GM23248 (cell line): ENCODE data around the gene MT1G. TPM values are rescaled to one million over a fixed set of nuclear protein-coding genes. Genes with fewer than 3 reads are reported as not detected.

Experiments used
- DNase-seq: peaks from one replicate; pipeline ENCODE4 v3.0.0-alpha.2; 2015
- H2AFZ ChIP-seq: fragments of 200-600 bp; sonication (generic); 2 replicates; pipeline ENCODE4 v1.6.1; 2016; ENCODE audit warnings: antibody characterized with exemption
- H3F3A ChIP-seq: fragments of 200-600 bp; sonication (generic); 2 replicates; pipeline ENCODE4 v1.6.1; 2016; ENCODE audit warnings: mild to moderate bottlenecking, antibody characterized with exemption, mixed run types; ENCODE audit not compliant: insufficient read depth
- H3K27ac ChIP-seq: fragments of 200-600 bp; sonication (generic); 2 replicates; pipeline ENCODE4 v1.5.1; 2016; ENCODE audit warnings: mild to moderate bottlenecking
- H3K27me3 ChIP-seq: fragments of 200-600 bp; sonication (generic); replicated peaks from 2 replicates; pipeline ENCODE4 v1.6.1; 2016; ENCODE audit warnings: mild to moderate bottlenecking; ENCODE audit not compliant: insufficient read depth
- H3K36me3 ChIP-seq: fragments of 200-600 bp; sonication (generic); 2 replicates; pipeline ENCODE4 v1.6.1; 2016; ENCODE audit warnings: low read depth, mild to moderate bottlenecking
- H3K4me1 ChIP-seq: fragments of 200-600 bp; sonication (generic); 2 replicates; pipeline ENCODE4 v1.6.1; 2016; ENCODE audit warnings: mild to moderate bottlenecking; ENCODE audit not compliant: insufficient read depth
- H3K4me2 ChIP-seq: fragments of 200-600 bp; sonication (generic); one replicate; pipeline ENCODE4 v1.6.1; 2016; ENCODE audit warnings: mild to moderate bottlenecking; ENCODE audit not compliant: unreplicated experiment
- H3K4me3 ChIP-seq: fragments of 200-600 bp; sonication (generic); 2 replicates; pipeline ENCODE4 v1.5.1; 2016; ENCODE audit warnings: mild to moderate bottlenecking
- H3K79me2 ChIP-seq: fragments of 200-600 bp; sonication (generic); 2 replicates; pipeline ENCODE4 v1.6.1; 2016; ENCODE audit warnings: mild to moderate bottlenecking; ENCODE audit not compliant: insufficient read depth
- H3K9ac ChIP-seq: fragments of 200-600 bp; sonication (generic); 2 replicates; pipeline ENCODE4 v1.6.1; 2016; ENCODE audit warnings: mild to moderate bottlenecking
- H3K9me2 ChIP-seq: fragments of 200-600 bp; sonication (generic); 2 replicates; pipeline ENCODE4 v1.6.1; 2016; ENCODE audit warnings: mixed run types, mild to moderate bottlenecking, moderate library complexity; ENCODE audit not compliant: insufficient read depth
- H3K9me3 ChIP-seq: fragments of 200-600 bp; sonication (generic); one replicate; pipeline ENCODE4 v1.6.1; 2017; ENCODE audit warnings: low read depth
- H4K20me1 ChIP-seq: fragments of 200-600 bp; sonication (generic); 2 replicates; pipeline ENCODE4 v1.6.0; 2016; ENCODE audit not compliant: insufficient read depth
- EZH2 ChIP-seq: fragments of 200-600 bp; sonication (generic); IDR thresholded peaks from 2 replicates; pipeline ENCODE4 v1.6.1; 2018; ENCODE audit warnings: antibody characterized with exemption, mild to moderate bottlenecking; ENCODE audit not compliant: insufficient read depth, poor library complexity, severe bottlenecking
- EZH2phosphoT487 ChIP-seq: fragments of 200-600 bp; sonication (generic); IDR thresholded peaks from 2 replicates; pipeline ENCODE4 v1.6.1; 2018; ENCODE audit warnings: antibody characterized with exemption, moderate library complexity, mild to moderate bottlenecking, low read depth; ENCODE audit not compliant: insufficient read depth
- WGBS, 2 experiments: methylation state at CpG; one replicate each; pipeline ENCODE4 v1.1.6; 2015 to 2017; ENCODE audit warnings: low lambda C conversion rate in 2 of 2, low coverage in 1 of 2; ENCODE audit errors: missing lambda C conversion rate in 2 of 2; 5-methylcytosine and 5-hydroxymethylcytosine counted together
- in situ Hi-C: fragments of 300-500 bp; cut with MboI; formaldehyde crosslinking; loops from 2 replicates; pipeline ENCODE4 v1.15.0; 2020
- polyA plus RNA-seq: library from polyadenylated mRNA; unstranded; fragments of >200 nt; fragmentation: Nextera tagmentation; extraction: Ambion mirVana; gene quantifications from 2 replicates; pipeline ENCODE4 v1.2.1, GENCODE V29; 2016
- total RNA-seq: library from RNA; depleted of rRNA; stranded (reverse); fragments of >200 nt; shearing (Covaris generic); gene quantifications from 2 replicates; pipeline ENCODE4 v1.2.3, GENCODE V29; 2014

The MT1G gene
- total and polyA plus RNA-seq, 2 experiments from 2014 or later: 4.4 TPM; not detected in 1

- H3K9me2 ChIP-seq: no peaks in the 10 kb centered on the region
- no peak for TF ChIP-seq EZH2
- H3F3A ChIP-seq: 0 out of 2 replicates have a peak, but pooled peaks cover 8% of the 10 kb centered on the region
- H3K4me1 ChIP-seq: no peaks in the 10 kb centered on the region
- H3K4me2 ChIP-seq: no peak overlapping the region
- H2AFZ ChIP-seq: no peak overlapping the region
- no peak for DNase-seq
- H3K9me3 ChIP-seq: no peaks in the 10 kb centered on the region
- no peaks in the 10 kb centered on the region for H3K36me3 ChIP-seq
- no peaks in the 10 kb centered on the region for H3K27me3 ChIP-seq
- in situ Hi-C loops: no loop called here
- no peak overlapping the region for H3K9ac ChIP-seq
- H3K27ac ChIP-seq: no peak overlapping the region
- no peaks in the 10 kb centered on the region for H4K20me1 ChIP-seq
- H3K4me3 ChIP-seq: no peak overlapping the region
- 92 to 93% methylated on average over 45 to 47 of the region's 47 CpGs for WGBS, 2 experiments
- H3K79me2 ChIP-seq: no peaks in the 10 kb centered on the region
Observed at GRCh38 chr16:56634715-56635440, 33.0 kb downstream of the MT1G start.

DNA sequence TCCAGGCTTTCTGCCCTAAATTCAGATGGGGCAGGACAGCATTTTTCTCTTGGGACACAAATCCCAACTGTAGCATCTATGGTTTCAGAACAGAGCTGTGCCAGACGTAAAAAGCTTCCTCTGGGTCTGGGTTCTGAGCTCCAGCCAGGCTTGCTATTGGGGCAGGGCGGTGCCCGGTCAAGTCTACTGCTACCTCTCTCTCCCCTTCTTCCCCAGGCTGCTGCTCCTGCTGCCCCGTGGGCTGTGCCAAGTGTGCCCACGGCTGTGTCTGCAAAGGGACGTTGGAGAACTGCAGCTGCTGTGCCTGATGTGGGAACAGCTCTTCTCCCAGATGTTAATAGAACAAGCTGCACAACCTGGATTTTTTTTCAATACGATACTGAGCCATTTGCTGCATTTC is 34.3 kb downstream of the MT1G start:
- in situ Hi-C loops: no loop called here

GRCh38 chr16:56632848-56633365 is 35.0 kb downstream of the MT1G start:
- H3K9me3 ChIP-seq: no peaks in the 10 kb centered on the region
- in situ Hi-C loops: no loop called here
- H3F3A ChIP-seq: 0 out of 2 replicates have a peak, but pooled peaks cover 17% of the 10 kb centered on the region
- no peaks in the 10 kb centered on the region for H3K9me2 ChIP-seq
- no peaks in the 10 kb centered on the region for H3K4me1 ChIP-seq
- no peaks in the 10 kb centered on the region for H3K27me3 ChIP-seq
- TF ChIP-seq EZH2 (no peak), EZH2phosphoT487 (no peak)
- no peaks in the 10 kb centered on the region for H3K36me3 ChIP-seq
- H3K27ac ChIP-seq: no peak overlapping the region
- no peaks in the 10 kb centered on the region for H3K79me2 ChIP-seq
- WGBS, 2 experiments: 52 to 64% methylated on average over 6 of the region's 6 CpGs
- peak overlapping the region; percentile 70 for H3K4me3 ChIP-seq
- peak overlapping the region; percentile 91 for H2AFZ ChIP-seq
- peak overlapping the region; percentile 69 for H3K9ac ChIP-seq
- H4K20me1 ChIP-seq: no peaks in the 10 kb centered on the region
- H3K4me2 ChIP-seq: peak overlapping the region; percentile 84
- no peak for DNase-seq

More for the DNA sequence above, 34.3 kb downstream of the MT1G start:
- H3K4me1 ChIP-seq: no peaks in the 10 kb centered on the region
- TF ChIP-seq EZH2: no peak
- no peaks in the 10 kb centered on the region for H3K9me2 ChIP-seq
- no peaks in the 10 kb centered on the region for H3K36me3 ChIP-seq
- H2AFZ ChIP-seq: no peak overlapping the region
- no peaks in the 10 kb centered on the region for H4K20me1 ChIP-seq
- no peak for DNase-seq
- no peak overlapping the region for H3K9ac ChIP-seq
- H3K4me3 ChIP-seq: no peak overlapping the region
- H3F3A ChIP-seq: 0 out of 2 replicates have a peak, but pooled peaks cover 15% of the 10 kb centered on the region
- H3K9me3 ChIP-seq: no peaks in the 10 kb centered on the region
- H3K79me2 ChIP-seq: no peaks in the 10 kb centered on the region
- no peak overlapping the region for H3K27ac ChIP-seq
- 74 to 84% methylated on average over 7 of the region's 7 CpGs for WGBS, 2 experiments
- H3K4me2 ChIP-seq: no peak overlapping the region
- H3K27me3 ChIP-seq: no peaks in the 10 kb centered on the region

- H3K9me3 ChIP-seq: no peaks in the 10 kb centered on the region
- in situ Hi-C loops: no loop called here
- no peak within 1 kb of the TSS for H3K27ac ChIP-seq
- H3F3A ChIP-seq: 0 out of 2 replicates have a peak, but pooled peaks cover 21% of the 10 kb centered on the region
- H2AFZ ChIP-seq: peak within 1 kb of the TSS; percentile 91
- TF ChIP-seq EZH2phosphoT487 (no peak), EZH2 (no peak)
- H3K79me2 ChIP-seq: no peaks in the 10 kb centered on the region
- H4K20me1 ChIP-seq: no peaks in the 10 kb centered on the region
- peak within 1 kb of the TSS; percentile 69 for H3K9ac ChIP-seq
- H3K9me2 ChIP-seq: no peaks in the 10 kb centered on the region
- no peaks in the 10 kb centered on the region for H3K4me1 ChIP-seq
- 1 to 2% methylated on average over 35 to 47 of the region's 61 CpGs for WGBS, 2 experiments
- DNase-seq: peak; percentile 75
- no peaks in the 10 kb centered on the region for H3K36me3 ChIP-seq
- H3K4me2 ChIP-seq: peak within 1 kb of the TSS; percentile 84
- H3K27me3 ChIP-seq: no peaks in the 10 kb centered on the region
- peak within 1 kb of the TSS; percentile 70 for H3K4me3 ChIP-seq
Observed at GRCh38 chr16:56632156-56632847, 35.6 kb downstream of the MT1G start, which contains the start of gene MT1M. Gene MT1M (plus strand): TSS chr16:56632659. CDS start chr16:56632732, 73 bp downstream.
